ENCODE data around the gene PGM2L1. TPM values are rescaled to one million over a fixed set of nuclear protein-coding genes. Genes with fewer than 3 reads are reported as not detected.
"Not testable (repeated sequence)": the region's sequence is repeated elsewhere in the genome, so short reads cannot be mapped to it uniquely, and the experiment has no call there.

Gene PGM2L1
- total RNA-seq, 1 donor from 2014 or later: 17.5 TPM

DNA sequence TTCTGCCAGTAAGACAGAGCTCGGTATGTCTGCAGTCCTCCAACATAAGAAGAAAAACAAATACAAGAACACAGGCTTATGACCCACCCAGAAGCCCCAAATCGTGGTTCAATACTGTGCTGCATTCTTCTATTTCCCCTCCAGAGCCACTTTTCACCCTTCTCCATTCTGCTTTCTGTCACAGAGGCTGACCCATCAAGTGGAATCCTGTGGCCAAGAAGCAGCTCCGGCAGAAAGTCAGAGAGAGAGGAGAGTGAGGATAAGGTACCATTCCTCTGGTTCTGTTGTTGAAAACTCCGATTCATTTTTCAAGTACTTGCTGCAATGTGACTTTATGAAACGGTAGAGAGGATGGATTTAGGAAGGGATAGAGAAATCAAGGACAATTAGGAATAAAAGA lies 30.4 kb downstream of the PGM2L1 start:
- TF ChIP-seq, protein P1, sequence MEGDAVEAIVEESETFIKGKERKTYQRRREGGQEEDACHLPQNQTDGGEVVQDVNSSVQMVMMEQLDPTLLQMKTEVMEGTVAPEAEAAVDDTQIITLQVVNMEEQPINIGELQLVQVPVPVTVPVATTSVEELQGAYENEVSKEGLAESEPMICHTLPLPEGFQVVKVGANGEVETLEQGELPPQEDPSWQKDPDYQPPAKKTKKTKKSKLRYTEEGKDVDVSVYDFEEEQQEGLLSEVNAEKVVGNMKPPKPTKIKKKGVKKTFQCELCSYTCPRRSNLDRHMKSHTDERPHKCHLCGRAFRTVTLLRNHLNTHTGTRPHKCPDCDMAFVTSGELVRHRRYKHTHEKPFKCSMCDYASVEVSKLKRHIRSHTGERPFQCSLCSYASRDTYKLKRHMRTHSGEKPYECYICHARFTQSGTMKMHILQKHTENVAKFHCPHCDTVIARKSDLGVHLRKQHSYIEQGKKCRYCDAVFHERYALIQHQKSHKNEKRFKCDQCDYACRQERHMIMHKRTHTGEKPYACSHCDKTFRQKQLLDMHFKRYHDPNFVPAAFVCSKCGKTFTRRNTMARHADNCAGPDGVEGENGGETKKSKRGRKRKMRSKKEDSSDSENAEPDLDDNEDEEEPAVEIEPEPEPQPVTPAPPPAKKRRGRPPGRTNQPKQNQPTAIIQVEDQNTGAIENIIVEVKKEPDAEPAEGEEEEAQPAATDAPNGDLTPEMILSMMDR (IDR thresholded peaks at IDR 0.05; ENCODE audit: insufficient read depth, low read length, poor library complexity, severe bottlenecking): no peak
- peaks cover 1% of the 10 kb centered on the region for H3K36me3 ChIP-seq (ENCODE audit: control insufficient read depth, insufficient read depth, low read length)
- H3K4me3 ChIP-seq (ENCODE audit: low read depth, low read length): no peak overlapping the region
- no peaks in the 10 kb centered on the region for H3K27me3 ChIP-seq (ENCODE audit: control insufficient read depth, insufficient read depth, low read length)
- DNase-seq (ENCODE audit: low read depth): no peak

DNA sequence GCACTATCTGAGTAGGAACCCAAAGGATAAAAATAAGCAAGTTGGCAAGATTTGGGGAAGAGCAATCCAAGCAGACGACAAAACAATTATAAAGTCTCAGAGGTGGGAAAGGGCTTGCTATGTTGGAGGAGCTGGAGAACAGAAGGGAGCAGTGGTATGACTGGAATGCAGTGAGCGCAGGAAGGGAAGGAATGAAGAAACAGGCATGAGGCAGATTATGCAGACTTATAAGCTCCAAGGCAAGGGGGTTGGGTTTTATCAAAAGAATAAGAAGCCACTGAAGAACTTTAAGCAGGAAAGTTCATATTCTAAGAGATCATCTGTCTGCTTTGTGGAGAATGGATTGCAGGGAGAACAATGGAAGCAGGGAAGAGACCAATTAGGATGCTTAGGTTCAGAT lies 31.7 kb downstream of the PGM2L1 start:
- TF ChIP-seq, protein P1 (IDR thresholded peaks at IDR 0.05; ENCODE audit: insufficient read depth, low read length, poor library complexity, severe bottlenecking): no peak
- no peaks in the 10 kb centered on the region for H3K27me3 ChIP-seq (ENCODE audit: control insufficient read depth, insufficient read depth, low read length)
- H3K36me3 ChIP-seq (ENCODE audit: control insufficient read depth, insufficient read depth, low read length): peaks cover 1% of the 10 kb centered on the region
- no peak overlapping the region for H3K4me3 ChIP-seq (ENCODE audit: low read depth, low read length)
- no peak for DNase-seq (ENCODE audit: low read depth)

DNA sequence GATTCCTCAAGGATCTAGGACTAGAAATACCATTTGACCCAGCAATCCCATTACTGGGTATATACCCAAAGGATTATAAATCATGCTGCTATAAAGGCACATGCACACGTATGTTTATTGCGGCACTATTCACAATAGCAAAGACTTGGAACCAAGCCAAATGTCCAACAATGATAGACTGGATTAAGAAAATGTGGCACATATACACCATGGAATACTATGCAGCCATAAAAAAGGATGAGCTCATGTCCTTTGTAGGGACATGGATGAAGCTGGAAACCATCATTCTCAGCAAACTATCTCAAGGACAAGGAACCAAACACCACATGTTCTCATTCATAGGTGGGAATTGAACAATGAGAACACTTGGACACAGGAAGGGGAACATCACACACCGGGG lies 32.4 kb downstream of the PGM2L1 start:
- not testable (repeated sequence) for H3K27me3 ChIP-seq (ENCODE audit: control insufficient read depth, insufficient read depth, low read length); H3K36me3 ChIP-seq (ENCODE audit: control insufficient read depth, insufficient read depth, low read length); H3K4me3 ChIP-seq (ENCODE audit: low read depth, low read length); DNase-seq (ENCODE audit: low read depth)

DNA sequence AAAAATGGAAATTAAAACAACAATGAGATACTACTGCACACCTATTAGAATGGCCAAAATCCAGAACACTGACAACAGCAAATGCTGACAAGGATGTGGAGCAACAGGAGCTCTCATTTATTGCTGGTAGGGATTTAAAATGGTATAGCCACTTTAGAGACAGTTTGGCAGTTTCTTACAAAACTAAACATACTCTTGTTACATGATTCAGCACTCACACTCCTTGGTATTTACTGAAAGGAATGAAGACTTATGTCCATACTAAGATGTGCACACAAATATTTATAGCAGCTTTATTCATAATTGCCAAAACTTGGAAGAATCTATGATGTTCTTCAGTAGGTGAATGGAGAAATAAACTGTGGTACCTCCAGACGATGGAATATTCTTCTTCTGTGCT lies 40.8 kb downstream of the PGM2L1 start:
- peaks cover 2% of the 10 kb centered on the region for H3K36me3 ChIP-seq (ENCODE audit: control insufficient read depth, insufficient read depth, low read length)
- TF ChIP-seq, protein P1 (IDR thresholded peaks at IDR 0.05; ENCODE audit: insufficient read depth, low read length, poor library complexity, severe bottlenecking): no peak
- H3K4me3 ChIP-seq (ENCODE audit: low read depth, low read length): no peak overlapping the region
- no peaks in the 10 kb centered on the region for H3K27me3 ChIP-seq (ENCODE audit: control insufficient read depth, insufficient read depth, low read length)
- no peak for DNase-seq (ENCODE audit: low read depth)

DNA sequence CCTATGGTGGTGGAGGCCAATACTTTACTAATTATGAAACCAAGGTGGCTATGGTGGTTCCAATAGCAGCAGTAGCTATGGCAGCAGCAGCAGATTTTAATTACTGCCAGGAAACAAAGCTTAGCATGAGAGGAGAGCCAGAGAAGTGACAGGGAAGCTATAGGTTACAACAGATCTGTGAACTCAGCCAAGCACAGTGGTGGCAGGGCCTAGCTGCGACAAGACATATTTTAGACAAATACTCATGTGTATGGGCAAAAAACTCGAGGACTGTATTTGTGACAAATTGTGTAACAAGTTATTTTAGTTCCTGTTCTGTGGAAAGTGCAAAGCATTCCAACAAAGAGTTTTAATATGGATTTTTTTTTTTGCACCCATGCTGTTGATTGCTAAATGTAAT lies 42.6 kb downstream of the PGM2L1 start:
- peaks cover 2% of the 10 kb centered on the region for H3K36me3 ChIP-seq (ENCODE audit: control insufficient read depth, insufficient read depth, low read length)
- H3K4me3 ChIP-seq (ENCODE audit: low read depth, low read length): no peak overlapping the region
- TF ChIP-seq, protein P1 (IDR thresholded peaks at IDR 0.05; ENCODE audit: insufficient read depth, low read length, poor library complexity, severe bottlenecking): no peak
- no peaks in the 10 kb centered on the region for H3K27me3 ChIP-seq (ENCODE audit: control insufficient read depth, insufficient read depth, low read length)
- DNase-seq (ENCODE audit: low read depth): no peak

DNA sequence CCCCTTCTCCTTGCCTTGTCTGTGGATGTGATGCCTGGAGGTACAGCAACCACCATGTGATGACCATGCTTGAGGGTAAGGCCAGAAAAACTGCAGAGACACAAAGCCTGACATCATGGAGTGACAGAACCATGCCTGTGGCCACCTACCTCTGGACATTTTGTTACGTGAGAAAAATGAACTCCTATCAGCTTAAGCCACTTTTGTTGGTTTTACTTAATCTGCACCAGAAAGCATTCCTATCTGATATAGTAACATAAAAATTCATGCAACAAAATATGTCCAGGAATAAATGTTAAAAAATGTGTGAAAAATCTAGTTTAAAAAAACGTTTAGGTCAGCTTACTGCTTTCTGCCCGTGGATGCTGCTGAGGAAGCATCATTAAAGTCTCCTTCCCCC lies 44.2 kb downstream of the PGM2L1 start:
- no peak overlapping the region for H3K4me3 ChIP-seq (ENCODE audit: low read depth, low read length)
- H3K27me3 ChIP-seq (ENCODE audit: control insufficient read depth, insufficient read depth, low read length): no peaks in the 10 kb centered on the region
- no peaks in the 10 kb centered on the region for H3K36me3 ChIP-seq (ENCODE audit: control insufficient read depth, insufficient read depth, low read length)
- TF ChIP-seq, protein P1 (IDR thresholded peaks at IDR 0.05; ENCODE audit: insufficient read depth, low read length, poor library complexity, severe bottlenecking): no peak
- no peak for DNase-seq (ENCODE audit: low read depth)

Data from kidney epithelial cell (primary cell).